PC-9 (cell line): Measurements from ENCODE around the gene BNIPL. TPM values are rescaled to one million over a fixed set of nuclear protein-coding genes. Genes with fewer than 3 reads are reported as not detected.
A peak's percentile ranks its signal among the peaks of the same experiment; 100 is the strongest.

Experiments used
- BruUV-seq: library from RNA; stranded (reverse); fragments of 400-500 nt; replicated peaks from 2 replicates; lab custom pipeline; 2021; lab: Mats Ljungman, UMichigan
- CTCF ChIA-PET: fragments of 300-600 bp; sonication (Branson Sonifier 250); formaldehyde crosslinking; loops from one replicate; lab custom pipeline; 2022; ENCODE audit warnings: antibody characterized with exemption; lab: Charles Lee
- POLR2A ChIA-PET: fragments of 300-600 bp; sonication (Branson Sonifier 250); formaldehyde crosslinking; loops from one replicate; lab custom pipeline; 2022; ENCODE audit warnings: antibody characterized with exemption; ENCODE audit not compliant: unreplicated experiment; lab: Charles Lee
- DNase-seq, 2 experiments: peaks; one replicate each; pipeline versions ENCODE4 v3.0.0 to v3.0.0-alpha.2; 2015 to 2022; ENCODE audit warnings: mixed read lengths in 1 of 2
- H2AFZ ChIP-seq: fragments of 200-600 bp; sonication (generic); 2 replicates; pipeline ENCODE4 v1.8.1; 2017; ENCODE audit warnings: antibody characterized with exemption
- H3F3A ChIP-seq: fragments of 200-600 bp; sonication (generic); 2 replicates; pipeline ENCODE4 v1.8.1; 2017; ENCODE audit warnings: antibody characterized with exemption, mild to moderate bottlenecking, low read depth; ENCODE audit not compliant: insufficient read depth
- H3K27ac ChIP-seq: fragments of 200-600 bp; sonication (generic); 2 replicates; pipeline ENCODE4 v1.6.1; 2016; ENCODE audit warnings: mixed run types
- H3K27me3 ChIP-seq: fragments of 200-600 bp; sonication (generic); 2 replicates; pipeline ENCODE4 v1.6.1; 2016; ENCODE audit warnings: low read depth, mixed run types; ENCODE audit not compliant: insufficient read depth
- H3K36me3 ChIP-seq: fragments of 200-600 bp; sonication (generic); 2 replicates; pipeline ENCODE4 v1.6.1; 2016; ENCODE audit warnings: low read depth, mixed run types
- H3K4me1 ChIP-seq: fragments of 200-600 bp; sonication (generic); replicated peaks from 2 replicates; pipeline ENCODE4 v1.6.1; 2016; ENCODE audit warnings: mixed run types; ENCODE audit not compliant: insufficient read depth
- H3K4me2 ChIP-seq: fragments of 200-600 bp; sonication (generic); 2 replicates; pipeline ENCODE4 v1.6.1; 2017; ENCODE audit warnings: mixed run types
- H3K4me3 ChIP-seq: fragments of 200-600 bp; sonication (generic); 2 replicates; pipeline ENCODE4 v1.6.1; 2016; ENCODE audit warnings: mixed run types
- H3K79me2 ChIP-seq: fragments of 200-600 bp; sonication (generic); 2 replicates; pipeline ENCODE4 v1.6.1; 2017; ENCODE audit warnings: low read depth, mixed run types
- H3K9me2 ChIP-seq: fragments of 200-600 bp; sonication (generic); 2 replicates; pipeline ENCODE4 v1.8.1; 2017; ENCODE audit warnings: mild to moderate bottlenecking; ENCODE audit not compliant: insufficient read depth
- H3K9me3 ChIP-seq: fragments of 200-600 bp; sonication (generic); 2 replicates; pipeline ENCODE4 v1.8.1; 2016; ENCODE audit warnings: low read depth; ENCODE audit not compliant: insufficient read depth
- H4K20me1 ChIP-seq: fragments of 200-600 bp; sonication (generic); 2 replicates; pipeline ENCODE4 v1.8.1; 2017; ENCODE audit not compliant: insufficient read depth
- CTCF ChIP-seq: fragments of 200-600 bp; sonication (generic); conservative IDR thresholded peaks from 2 replicates; pipeline ENCODE4 v1.6.1; 2017; ENCODE audit warnings: mixed run types, antibody characterized with exemption, mild to moderate bottlenecking, moderate library complexity
- EZH2 ChIP-seq: fragments of 200-600 bp; sonication (generic); IDR thresholded peaks from 2 replicates; pipeline ENCODE4 v1.8.0; 2017; ENCODE audit warnings: antibody characterized with exemption, low read depth
- intact Hi-C: fragments of 100-400 bp; cut with micrococcal nuclease; formaldehyde crosslinking; loops from one replicate; pipeline ENCODE4 v1.10.0; 2022; ENCODE audit not compliant: unreplicated experiment
- total RNA-seq: library from RNA; stranded (reverse); gene quantifications from 2 replicates; pipeline ENCODE4 v1.2.3, GENCODE V29; 2021

The BNIPL gene
- total RNA-seq, 1 experiment from 2014 or later, result 3.0 TPM

GRCh38 chr1:151055581-151055980, 19.2 kb downstream of the BNIPL start:
- no peak for DNase-seq
- H3K4me3 ChIP-seq, result no peak overlapping the region
- peak overlapping the region; percentile 29 for H3K4me2 ChIP-seq
- intact Hi-C loops, result no loop called here
- BruUV-seq, result no TSS peak
- H3K4me1 ChIP-seq, result peaks cover 37% of the 10 kb centered on the region
- H3K27me3 ChIP-seq, result no peaks in the 10 kb centered on the region
- TF ChIP-seq CTCF, result no peak
- no peak for TF ChIP-seq EZH2
- H3K79me2 ChIP-seq, result peaks cover 47% of the 10 kb centered on the region
- peaks cover 42% of the 10 kb centered on the region for H3F3A ChIP-seq
- no peaks in the 10 kb centered on the region for H3K9me2 ChIP-seq
- peaks cover 14% of the 10 kb centered on the region; the same call in 1 of the 2 replicates for H4K20me1 ChIP-seq
- no peaks in the 10 kb centered on the region for H3K9me3 ChIP-seq
- H3K27ac ChIP-seq, result no peak overlapping the region
- H2AFZ ChIP-seq, result no peak overlapping the region
- CTCF ChIA-PET, result no interaction called here
- POLR2A ChIA-PET, result interaction anchor here (0.6 kb wide), 1 partner anchor 194 kb away, joined by 4 read pairs; no protein-coding TSS in a partner anchor
- H3K36me3 ChIP-seq, result peaks cover 38% of the 10 kb centered on the region

- peaks cover 14% of the 10 kb centered on the region; the same call in 1 of the 2 replicates for H4K20me1 ChIP-seq
- H3K4me2 ChIP-seq, result peak overlapping the region; percentile 37
- no peak overlapping the region for H3K27ac ChIP-seq
- H3K9me3 ChIP-seq, result no peaks in the 10 kb centered on the region
- peaks cover 47% of the 10 kb centered on the region for H3K79me2 ChIP-seq
- intact Hi-C loops, result no loop called here
- DNase-seq, result no peak
- ChIA-PET POLR2A (interaction anchor here (0.6 kb wide), 2 partner anchors 20 to 193 kb away, joined by 4 to 5 read pairs; partner anchors contain the start of gene BNIPL), CTCF (no interaction called here)
- no peak overlapping the region for H3K4me3 ChIP-seq
- peaks cover 43% of the 10 kb centered on the region for H3K4me1 ChIP-seq
- H3K27me3 ChIP-seq, result no peaks in the 10 kb centered on the region
- no peak overlapping the region for H2AFZ ChIP-seq
- no TSS peak for BruUV-seq
- H3F3A ChIP-seq, result peaks cover 37% of the 10 kb centered on the region
- H3K36me3 ChIP-seq, result peaks cover 38% of the 10 kb centered on the region
- H3K9me2 ChIP-seq, result no peaks in the 10 kb centered on the region
- TF ChIP-seq CTCF, result no peak
- TF ChIP-seq EZH2, result no peak
Measured at GRCh38 chr1:151056149-151056548, 19.8 kb downstream of the BNIPL start.

GRCh38 chr1:151058692-151059091, 22.3 kb downstream of the BNIPL start:
- TF ChIP-seq CTCF, result no peak
- no peak for TF ChIP-seq EZH2
- ChIA-PET POLR2A (interaction anchor here (0.6 kb wide), 2 partner anchors 77 to 737 kb away, joined by 3 read pairs; no protein-coding TSS in a partner anchor), CTCF (interaction anchor here (0.6 to 1.0 kb wide), 4 partner anchors 12 to 509 kb away, joined by 3 to 4 read pairs (median 3); no protein-coding TSS in a partner anchor)
- Histone ChIP-seq H3K27ac (no peak overlapping the region), H2AFZ (peak overlapping the region; percentile 86), H3K9me2 (no peaks in the 10 kb centered on the region), H3K9me3 (no peaks in the 10 kb centered on the region), H3K79me2 (peaks cover 47% of the 10 kb centered on the region), H3K4me3 (peak overlapping the region; percentile 82), H4K20me1 (peaks cover 14% of the 10 kb centered on the region; the same call in 1 of the 2 replicates), H3K4me1 (peaks cover 43% of the 10 kb centered on the region), H3F3A (peaks cover 15% of the 10 kb centered on the region), H3K4me2 (peak overlapping the region; percentile 90), H3K36me3 (peaks cover 27% of the 10 kb centered on the region), H3K27me3 (no peaks in the 10 kb centered on the region)
- no TSS peak for BruUV-seq
- intact Hi-C loops, result loop anchor here (1.0 to 2.0 kb wide), 2 partner anchors 51 to 82 kb away; no protein-coding TSS in a partner anchor
- DNase-seq, result peak; percentile 85 to 88
